HG03571 (cell line): ENCODE data around the gene OVCA2.

Experiments
- ATAC-seq: cut with Tn5 transposase; IDR thresholded peaks from one replicate; pipeline ENCODE4 v1.9.1; 2021; ENCODE audit not compliant: unreplicated experiment

Gene OVCA2

DNA sequence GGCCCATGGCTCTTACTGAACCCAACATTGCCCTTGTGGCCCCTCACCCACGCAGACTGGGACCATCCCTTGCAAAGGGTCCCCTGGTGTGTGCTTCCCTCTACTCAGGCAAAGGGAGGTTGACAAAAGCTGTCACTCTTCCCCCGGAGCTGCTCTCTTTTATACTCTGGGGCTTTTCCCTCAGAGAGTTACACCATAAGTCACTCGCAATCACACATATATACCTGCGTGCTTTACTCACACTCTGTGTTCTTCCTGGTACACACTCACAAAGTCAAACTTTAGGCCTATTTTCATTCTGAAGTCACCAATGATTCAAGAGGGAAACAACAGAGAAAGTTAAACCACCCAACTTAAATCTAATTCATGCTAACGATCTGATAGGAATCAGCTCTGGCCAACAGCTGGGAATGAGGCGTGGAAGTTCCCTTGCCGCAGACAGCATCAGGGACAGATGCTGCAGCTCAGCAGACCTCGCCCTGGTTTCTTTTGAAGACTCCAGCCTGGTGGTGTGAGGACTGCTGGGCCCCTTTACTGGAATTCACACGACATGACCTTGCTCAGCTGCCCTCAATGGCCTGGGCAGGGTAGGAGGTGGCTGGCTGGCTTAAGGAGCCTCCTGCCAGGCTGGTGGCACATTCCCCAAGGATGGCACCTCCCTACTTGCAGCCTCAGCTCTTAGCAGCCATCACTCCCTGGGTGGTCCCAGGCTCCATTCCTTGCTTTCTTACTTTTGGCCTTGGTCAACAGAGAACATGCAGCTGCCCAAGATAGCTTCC lies 40.4 kb downstream of the OVCA2 start:
- no peak for ATAC-seq

DNA sequence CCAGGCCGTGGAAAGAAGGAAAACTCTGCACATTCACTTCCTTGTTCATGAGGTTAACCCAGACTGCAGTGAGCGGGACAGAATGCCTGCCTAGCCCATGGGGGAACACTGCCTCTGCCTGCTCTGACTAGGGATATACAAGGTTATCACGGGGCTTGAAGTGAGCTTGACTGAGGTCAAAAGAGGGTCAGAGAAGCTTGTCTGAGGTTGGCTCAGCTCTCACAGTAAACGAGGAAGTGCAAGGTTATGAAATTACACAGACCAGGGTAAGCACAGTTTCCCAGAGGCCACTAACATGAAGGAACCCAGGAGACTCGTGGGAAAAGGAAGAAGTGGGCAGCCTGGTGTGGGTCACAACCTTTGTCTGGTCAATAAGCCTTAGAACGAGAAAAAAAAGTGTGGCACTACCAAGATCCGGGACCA lies 41.8 kb downstream of the OVCA2 start:
- no peak for ATAC-seq

DNA sequence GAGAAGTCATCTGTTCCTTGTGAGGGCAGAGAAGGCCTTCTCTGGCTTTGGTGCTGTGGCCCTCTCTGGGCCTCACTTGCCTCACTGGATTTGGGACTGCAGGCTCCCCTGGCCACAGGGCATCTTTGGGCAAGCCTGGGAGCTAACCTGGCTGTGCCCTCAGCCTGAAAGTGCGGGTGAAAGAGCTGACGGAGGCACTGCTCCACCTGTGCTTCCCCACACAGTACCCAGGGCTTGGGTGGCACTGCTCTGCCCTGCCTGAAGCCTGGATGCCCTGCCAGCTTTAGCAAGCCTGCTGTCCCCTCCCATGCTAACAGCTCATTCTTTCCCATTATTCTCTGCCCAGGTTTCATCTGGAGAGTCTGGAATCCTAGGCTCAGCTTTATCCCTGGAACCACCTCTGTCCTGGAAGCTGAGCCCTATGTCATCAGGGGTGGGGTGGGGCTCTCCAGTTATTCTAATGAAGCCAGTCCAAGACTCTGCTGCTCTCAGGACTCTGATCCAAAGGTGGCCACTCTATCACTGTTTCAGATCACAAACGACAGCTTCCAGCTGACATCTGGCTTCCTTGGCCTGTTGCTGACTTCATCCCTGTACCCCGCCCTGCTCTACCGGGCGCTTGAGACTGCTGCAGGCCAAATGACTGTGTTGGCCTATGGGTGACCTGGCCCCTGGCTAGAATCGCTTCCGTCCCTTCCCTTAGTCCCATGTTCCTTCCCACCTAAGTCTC lies 42.4 kb downstream of the OVCA2 start:
- ATAC-seq, result no peak

DNA sequence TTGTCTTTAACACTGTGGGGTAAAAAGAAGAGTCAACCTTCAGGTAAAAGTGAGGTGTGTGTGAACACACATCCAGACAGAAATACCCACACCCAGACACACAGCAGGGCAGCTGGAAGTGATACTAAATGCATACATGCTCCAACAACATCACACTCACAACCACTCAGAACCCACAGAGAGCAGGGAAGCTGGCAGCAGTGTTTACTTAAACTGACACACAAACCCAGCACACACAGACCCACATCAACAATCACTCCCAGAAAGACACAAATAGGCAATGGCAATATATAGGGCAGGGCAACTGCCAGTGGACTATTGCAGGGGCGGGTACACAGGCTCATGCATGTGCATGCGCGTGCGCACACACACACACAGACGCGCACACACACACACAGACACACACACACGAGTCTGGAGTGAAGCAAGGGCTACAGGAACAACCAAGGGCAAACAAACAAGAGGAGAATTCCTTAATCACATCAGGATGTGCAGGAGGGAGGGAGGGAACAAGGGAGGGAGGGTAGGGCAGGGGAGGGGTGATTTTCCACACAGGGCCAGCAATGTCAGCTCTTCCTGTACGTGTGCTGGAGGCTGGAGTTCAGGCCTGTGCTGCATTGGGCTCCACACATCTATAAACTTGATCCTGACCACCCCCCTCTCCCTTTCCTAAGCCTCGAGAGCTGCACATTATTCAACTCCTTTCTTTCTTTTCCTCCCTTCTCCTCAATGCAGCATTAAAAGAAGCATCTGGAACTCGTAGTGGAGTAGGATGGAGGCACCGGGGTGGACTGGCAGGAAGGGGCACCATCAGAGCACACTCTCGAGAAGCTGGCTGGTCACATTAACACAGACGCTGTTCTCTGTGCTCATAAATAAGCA lies 43.2 kb downstream of the OVCA2 start:
- no peak for ATAC-seq

DNA sequence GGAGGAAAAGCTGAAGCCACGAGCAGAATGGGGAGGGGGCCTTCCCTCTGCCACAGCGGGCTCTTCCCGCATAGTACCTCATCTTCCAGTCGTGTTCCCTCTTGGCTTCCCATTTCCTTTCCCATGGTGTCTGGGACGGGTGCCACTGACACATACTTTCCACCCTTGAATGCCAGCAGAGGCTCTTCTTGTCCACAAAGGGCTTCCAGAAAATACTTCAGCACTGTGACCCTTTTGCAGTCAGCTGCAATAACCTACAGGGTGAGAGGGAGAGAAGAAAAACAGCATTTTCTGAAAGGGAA lies 43.8 kb downstream of the OVCA2 start:
- no peak for ATAC-seq

DNA sequence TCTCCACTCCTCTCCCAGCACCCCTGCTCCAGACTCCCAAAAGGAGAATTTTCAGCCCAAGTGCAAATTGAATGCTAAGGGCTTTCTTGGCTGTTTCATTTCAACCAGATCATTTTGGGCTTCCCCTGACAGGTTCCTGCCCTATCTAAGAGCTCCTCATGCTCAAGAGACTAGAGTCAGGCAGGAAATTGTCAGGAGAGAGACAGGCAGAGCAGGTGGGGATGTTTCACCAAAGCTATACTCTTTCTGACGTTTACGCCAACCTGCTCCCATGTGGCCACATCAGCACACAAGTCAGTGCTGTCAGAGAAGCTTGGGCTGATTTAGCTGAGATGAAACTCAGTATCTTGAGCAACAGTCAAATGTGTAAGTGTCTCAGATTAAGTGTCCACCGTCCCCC lies 44.5 kb downstream of the OVCA2 start:
- ATAC-seq, result no peak

DNA sequence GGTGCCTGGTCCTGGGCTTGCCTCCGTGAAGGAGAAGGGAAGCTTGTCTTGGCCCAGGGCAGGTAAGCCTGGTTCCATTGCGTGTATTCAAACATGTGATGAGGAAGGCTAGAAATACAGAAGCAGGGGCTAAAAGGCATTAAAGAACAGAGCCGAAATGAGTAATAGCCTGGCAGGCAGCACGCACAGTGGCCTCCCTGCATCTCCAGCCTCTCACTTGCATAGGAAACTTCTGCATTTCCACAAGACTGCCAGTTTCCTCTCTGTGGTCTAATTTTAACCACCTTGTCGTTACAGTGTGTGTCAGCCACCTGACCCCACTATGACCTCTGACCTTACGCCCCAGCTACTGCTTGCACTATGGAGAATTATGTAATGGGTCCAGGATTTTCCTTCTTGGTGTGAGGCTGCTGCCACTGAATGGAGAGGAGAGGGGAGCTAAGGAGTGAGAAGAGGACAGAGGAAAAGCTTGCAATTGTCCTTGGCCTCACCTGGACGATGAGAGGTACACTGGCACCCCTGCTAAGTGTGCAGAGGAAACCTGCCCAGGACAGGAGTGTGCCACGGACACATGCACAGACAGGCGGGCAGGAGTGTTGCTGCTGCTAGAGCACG lies 45.9 kb downstream of the OVCA2 start:
- ATAC-seq, result peak; percentile 39

DNA sequence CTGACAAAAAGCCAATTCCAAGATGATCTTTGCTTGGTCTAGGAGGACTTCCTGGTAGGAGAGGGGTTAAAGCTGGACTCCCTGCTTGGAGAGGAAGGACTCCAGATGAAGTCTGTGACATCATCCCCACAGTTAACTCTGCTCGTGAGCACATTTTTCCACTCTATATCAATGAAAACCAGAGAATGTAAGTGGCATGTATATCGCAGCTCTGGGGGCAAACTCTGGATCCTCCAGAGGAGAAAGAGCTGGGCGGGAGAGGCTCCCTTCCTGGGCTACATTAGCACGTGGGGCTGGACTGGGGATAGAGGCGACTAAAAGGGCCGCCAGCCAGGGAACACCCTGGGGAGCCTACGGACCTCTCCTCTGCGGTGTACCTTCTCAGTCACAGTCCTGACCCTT lies 47.2 kb downstream of the OVCA2 start:
- peak; percentile 15 for ATAC-seq

DNA sequence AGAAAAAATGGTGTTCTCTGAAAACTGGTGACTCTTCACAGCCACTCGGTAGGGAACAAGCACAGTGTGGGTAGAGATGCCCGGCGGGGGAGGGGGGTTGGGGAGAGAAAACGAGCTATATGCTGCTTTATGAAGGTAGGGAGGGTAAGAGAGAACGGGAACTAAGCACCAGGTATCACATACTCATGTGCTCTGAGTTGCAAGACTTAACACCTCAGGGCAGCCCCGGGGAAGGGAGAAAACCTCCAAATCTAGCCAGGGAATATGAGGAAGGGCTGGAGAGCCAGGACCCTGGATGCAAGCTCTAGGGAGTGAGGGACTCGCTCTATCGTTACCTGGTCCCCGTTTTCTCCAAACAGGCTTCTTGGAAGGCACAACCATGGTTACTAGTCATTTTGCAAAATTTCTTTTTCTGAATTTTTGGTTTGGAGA lies 48.4 kb downstream of the OVCA2 start:
- no peak for ATAC-seq

DNA sequence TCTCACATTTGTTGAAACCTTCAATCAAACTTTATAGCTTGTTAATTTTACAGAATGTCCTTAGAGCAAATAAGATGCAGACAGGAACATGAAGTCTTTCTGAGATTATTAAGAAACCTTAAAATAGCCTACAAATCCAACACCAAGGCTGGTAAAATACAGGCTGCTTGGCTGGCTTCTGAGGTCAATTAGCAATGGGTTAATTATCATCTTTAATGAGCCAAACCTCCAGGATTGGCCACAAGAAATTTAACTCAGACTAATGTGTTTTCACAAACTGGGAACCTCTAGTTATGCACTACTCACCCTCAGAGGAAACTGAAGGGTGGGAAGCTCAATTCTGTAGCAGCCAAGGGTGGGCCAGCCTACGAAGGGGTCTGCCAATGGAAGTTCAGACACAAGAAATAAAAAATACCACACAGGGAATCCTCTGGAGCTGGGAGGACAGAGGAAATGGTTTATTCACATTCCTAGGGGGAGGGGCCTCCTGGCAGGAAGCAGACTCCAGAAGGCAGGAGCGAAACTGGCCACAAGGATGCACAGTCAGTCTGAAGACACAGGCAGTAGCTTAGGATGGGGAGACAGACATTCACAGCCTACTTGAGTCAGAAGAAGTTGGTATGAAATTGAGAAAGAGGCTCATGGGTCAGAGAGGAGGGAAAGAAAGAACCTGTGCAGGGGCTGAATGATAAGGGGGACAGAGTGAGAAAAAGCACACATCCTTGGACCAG lies 49.1 kb downstream of the OVCA2 start:
- ATAC-seq, result no peak

DNA sequence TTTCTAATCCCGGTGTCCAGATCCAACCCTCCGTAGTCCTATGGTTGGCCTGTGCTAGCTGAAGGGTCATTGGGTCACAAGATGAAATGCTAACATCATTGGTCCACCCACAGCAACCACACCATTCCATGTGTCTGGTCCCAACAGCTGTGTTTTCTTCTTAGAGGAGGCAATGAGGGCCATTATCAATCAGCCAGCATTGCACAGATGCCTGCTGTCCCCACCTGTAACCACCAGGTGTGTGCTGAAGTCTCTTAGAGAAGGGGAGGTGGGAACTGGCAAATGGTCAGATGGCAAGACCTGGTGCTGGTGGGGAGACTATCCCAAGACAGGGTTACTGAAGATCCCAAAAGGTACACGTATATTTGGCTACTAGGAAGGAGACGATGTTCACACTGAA lies 50.4 kb downstream of the OVCA2 start:
- ATAC-seq, result no peak
